ENCODE results near the gene ENOX1.

GRCh38 chr13:43830497-43830881 lies 43.7 kb upstream of the ENOX1 start:
- TF ChIP-seq, protein P1, sequence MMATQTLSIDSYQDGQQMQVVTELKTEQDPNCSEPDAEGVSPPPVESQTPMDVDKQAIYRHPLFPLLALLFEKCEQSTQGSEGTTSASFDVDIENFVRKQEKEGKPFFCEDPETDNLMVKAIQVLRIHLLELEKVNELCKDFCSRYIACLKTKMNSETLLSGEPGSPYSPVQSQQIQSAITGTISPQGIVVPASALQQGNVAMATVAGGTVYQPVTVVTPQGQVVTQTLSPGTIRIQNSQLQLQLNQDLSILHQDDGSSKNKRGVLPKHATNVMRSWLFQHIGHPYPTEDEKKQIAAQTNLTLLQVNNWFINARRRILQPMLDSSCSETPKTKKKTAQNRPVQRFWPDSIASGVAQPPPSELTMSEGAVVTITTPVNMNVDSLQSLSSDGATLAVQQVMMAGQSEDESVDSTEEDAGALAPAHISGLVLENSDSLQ (IDR thresholded peaks at IDR 0.05), result no peak
- TF ChIP-seq NFRKB (IDR thresholded peaks at IDR 0.05), result no peak
- no peak for TF ChIP-seq TARDBP (IDR thresholded peaks at IDR 0.05)
- TF ChIP-seq SP1 (IDR thresholded peaks at IDR 0.05), result no peak
- TF ChIP-seq BHLHE40 (IDR thresholded peaks at IDR 0.05; ENCODE audit: borderline replicate concordance), result no peak
- TF ChIP-seq ELF4 (IDR thresholded peaks at IDR 0.05), result no peak
- TF ChIP-seq CTBP1 (IDR thresholded peaks at IDR 0.05; ENCODE audit: borderline replicate concordance), result no peak
- no peak for TF ChIP-seq FOXA1 (IDR thresholded peaks at IDR 0.05)
- TF ChIP-seq ARNT (IDR thresholded peaks at IDR 0.05), result no peak
- TF ChIP-seq SUZ12 (IDR thresholded peaks at IDR 0.05), result no peak
- no peak for TF ChIP-seq FOXK2 (IDR thresholded peaks at IDR 0.05)
- no peak for TF ChIP-seq L3MBTL2 (conservative IDR thresholded peaks at IDR 0.05)
- no peak for TF ChIP-seq FOXM1 (IDR thresholded peaks at IDR 0.05; ENCODE audit: borderline replicate concordance)
